Vagina (tissue), 2 donors: ENCODE results near the gene GSTO2. TPM values are rescaled to one million over a fixed set of nuclear protein-coding genes. Genes with fewer than 3 reads are reported as not detected.
A peak's percentile ranks its signal among the peaks of the same experiment; 100 is the strongest.

Experiments used
- DNase-seq, 2 donors: peaks; one replicate each; pipeline ENCODE4 v3.0.0-alpha.2; 2017; ENCODE audit errors: extremely low spot score in 2 of 2
- H3K27ac ChIP-seq: fragments of 200-600 bp; sonication (generic); one replicate; pipeline ENCODE4 v1.5.1; 2019
- H3K27me3 ChIP-seq: fragments of 200-600 bp; sonication (generic); one replicate; pipeline ENCODE4 v1.5.1; 2019
- H3K36me3 ChIP-seq, 2 donors: fragments of 200-600 bp; sonication (generic); one replicate each; pipeline ENCODE4 v1.5.1; 2017 to 2019
- H3K4me1 ChIP-seq: fragments of 200-600 bp; sonication (generic); one replicate; pipeline ENCODE4 v1.5.1; 2019
- H3K4me3 ChIP-seq, 2 donors: fragments of 200-600 bp; sonication (generic); 1 replicate in 1 of 2; 2 replicates in 1 of 2; pipeline ENCODE4 v1.5.1; 2016 to 2019
- H3K9me3 ChIP-seq: fragments of 200-600 bp; sonication (generic); one replicate; pipeline ENCODE4 v1.5.1; 2019
- CTCF ChIP-seq, 3 experiments: fragments of 450-650 bp in 2 of 3; fragments of 200-600 bp in 1 of 3; sonication (generic) in 1 of 3; IDR thresholded peaks; one replicate each; pipeline ENCODE4 v1.5.1; 2017 to 2019; ENCODE audit warnings: antibody characterized with exemption in 3 of 3, mild to moderate bottlenecking in 2 of 3, moderate library complexity in 2 of 3
- POLR2A ChIP-seq, 2 donors: fragments of 450-650 bp; IDR thresholded peaks; one replicate each; pipeline ENCODE4 v1.6.1; 2017; ENCODE audit warnings: antibody characterized with exemption in 2 of 2, mild to moderate bottlenecking in 2 of 2, moderate library complexity in 2 of 2
- POLR2AphosphoS5 ChIP-seq, 2 donors: sonication (generic); formaldehyde crosslinking; IDR thresholded peaks; one replicate each; pipeline ENCODE4 v1.9.0; 2017; ENCODE audit warnings: antibody characterized with exemption in 2 of 2, mild to moderate bottlenecking in 2 of 2, low read depth in 1 of 2; ENCODE audit not compliant: insufficient read depth in 1 of 2
- intact Hi-C: fragments of 100-400 bp; cut with DNase I; formaldehyde crosslinking; loops from one replicate; pipeline ENCODE4 v1.15.1; 2023
- total RNA-seq: library from RNA; depleted of rRNA; stranded (reverse); fragments of >200 nt; gene quantifications from one replicate; pipeline ENCODE4 v1.2.3, GENCODE V29; 2016

GSTO2 gene
- total RNA-seq, 1 donor from 2014 or later, result 13.8 TPM

- Histone ChIP-seq H3K4me1 (peaks cover 9% of the 10 kb centered on the region), H3K27ac (no peak overlapping the region), H3K36me3 (no peaks in the 10 kb centered on the region), H3K9me3 (no peaks in the 10 kb centered on the region), H3K4me3 (no peak overlapping the region), H3K27me3 (no peaks in the 10 kb centered on the region)
- intact Hi-C loops, result loop anchor here (5.0 kb wide), 1 partner anchor 54 kb away; no protein-coding TSS in a partner anchor
- DNase-seq, result no peak
- TF ChIP-seq POLR2AphosphoS5 (IDR thresholded peaks at IDR 0.05; ENCODE audit: insufficient read depth in 1 of 2, low read depth in 1 of 2), result no peak
- TF ChIP-seq CTCF (IDR thresholded peaks at IDR 0.05), result no peak
- no peak for TF ChIP-seq POLR2A (IDR thresholded peaks at IDR 0.05)
Observed at GRCh38 chr10:104345941-104346340, 77.0 kb downstream of the GSTO2 start.

GRCh38 chr10:104347295-104348045 is 78.5 kb downstream of the GSTO2 start:
- intact Hi-C loops, result loop anchor here (5.0 kb wide), 1 partner anchor 55 kb away; no protein-coding TSS in a partner anchor
- no peak for DNase-seq
- no peak overlapping the region for H3K4me3 ChIP-seq
- H3K27me3 ChIP-seq, result no peaks in the 10 kb centered on the region
- peaks cover 14% of the 10 kb centered on the region for H3K4me1 ChIP-seq
- TF ChIP-seq POLR2AphosphoS5 (IDR thresholded peaks at IDR 0.05; ENCODE audit: insufficient read depth in 1 of 2, low read depth in 1 of 2), result no peak
- TF ChIP-seq CTCF (IDR thresholded peaks at IDR 0.05), result no peak
- TF ChIP-seq POLR2A (IDR thresholded peaks at IDR 0.05), result no peak
- no peaks in the 10 kb centered on the region for H3K36me3 ChIP-seq
- no peak overlapping the region for H3K27ac ChIP-seq
- no peaks in the 10 kb centered on the region for H3K9me3 ChIP-seq

GRCh38 chr10:104348601-104349000 is 79.6 kb downstream of the GSTO2 start:
- H3K27ac ChIP-seq, result no peak overlapping the region
- intact Hi-C loops, result loop anchor here (5.0 kb wide), 1 partner anchor 56 kb away; no protein-coding TSS in a partner anchor

GRCh38 chr10:104349623-104350126 is 80.7 kb downstream of the GSTO2 start:
- peak overlapping the region; percentile 55 for H3K27ac ChIP-seq
- H3K4me1 ChIP-seq, result peaks cover 24% of the 10 kb centered on the region
- intact Hi-C loops, result loop anchor here (5.0 kb wide), 1 partner anchor 57 kb away; no protein-coding TSS in a partner anchor
- no peaks in the 10 kb centered on the region for H3K9me3 ChIP-seq
- no peaks in the 10 kb centered on the region for H3K27me3 ChIP-seq
- H3K4me3 ChIP-seq, result no peak overlapping the region
- TF ChIP-seq CTCF (IDR thresholded peaks at IDR 0.05) (no peak), POLR2AphosphoS5 (IDR thresholded peaks at IDR 0.05; ENCODE audit: insufficient read depth in 1 of 2, low read depth in 1 of 2) (no peak), POLR2A (IDR thresholded peaks at IDR 0.05) (no peak)
- DNase-seq, result no peak
- no peaks in the 10 kb centered on the region for H3K36me3 ChIP-seq

More at GRCh38 chr10:104348601-104349000, 79.6 kb downstream of the GSTO2 start:
- TF ChIP-seq POLR2AphosphoS5 (IDR thresholded peaks at IDR 0.05; ENCODE audit: insufficient read depth in 1 of 2, low read depth in 1 of 2), result no peak
- no peak for TF ChIP-seq CTCF (IDR thresholded peaks at IDR 0.05)
- TF ChIP-seq POLR2A (IDR thresholded peaks at IDR 0.05), result no peak
- Histone ChIP-seq H3K9me3 (no peaks in the 10 kb centered on the region), H3K4me1 (peaks cover 20% of the 10 kb centered on the region), H3K4me3 (no peak overlapping the region), H3K27me3 (no peaks in the 10 kb centered on the region), H3K36me3 (no peaks in the 10 kb centered on the region)
- no peak for DNase-seq
